NCI-H1417 (cell line): ENCODE results near the gene SPRED3.
"Not testable (repeated sequence)": the region's sequence is repeated elsewhere in the genome, so short reads cannot be mapped to it uniquely, and the experiment has no call there.

ENCODE experiments used
- DNase-seq, 3 experiments: peaks; one replicate each; lab custom pipeline; 2025; lab: John Stamatoyannopoulos, UW

SPRED3 gene

GRCh38 chr19:38388349-38389100, at the start of gene SPRED3:
Gene SPRED3, plus strand, starts transcription at chr19:38388697. Its CDS starts 1,606 bp downstream, at chr19:38390303.
- peak; percentile 78 to 90 (median 84) for DNase-seq

- peak in 1 of 3 experiments; percentile 2 for DNase-seq
Measured at GRCh38 chr19:38339011-38339410, 49.5 kb upstream of the SPRED3 start.

- no peak for DNase-seq
Measured at GRCh38 chr19:38340927-38341326, 47.6 kb upstream of the SPRED3 start.

GRCh38 chr19:38346837-38347236, 41.7 kb upstream of the SPRED3 start:
- DNase-seq, result no peak

GRCh38 chr19:38350883-38351282, 37.6 kb upstream of the SPRED3 start:
- no peak for DNase-seq

- no peak for DNase-seq
Measured at GRCh38 chr19:38351865-38352395, 36.6 kb upstream of the SPRED3 start.

GRCh38 chr19:38352611-38353010, 35.9 kb upstream of the SPRED3 start:
- DNase-seq, result no peak

- DNase-seq, result no peak
Measured at GRCh38 chr19:38355728-38356725, 32.5 kb upstream of the SPRED3 start.

- DNase-seq, result no peak
Measured at GRCh38 chr19:38358071-38358470, 30.4 kb upstream of the SPRED3 start.

GRCh38 chr19:38359242-38360021, 29.1 kb upstream of the SPRED3 start:
- DNase-seq, result no peak

- peak in 1 of 3 experiments; percentile 12 for DNase-seq
Measured at GRCh38 chr19:38360351-38360750, 28.1 kb upstream of the SPRED3 start.

- no peak for DNase-seq
Measured at GRCh38 chr19:38360839-38361631, 27.5 kb upstream of the SPRED3 start.

GRCh38 chr19:38361633-38362075, 26.8 kb upstream of the SPRED3 start:
- DNase-seq, result peak; percentile 73 to 78 (median 75)

- DNase-seq, result peak; percentile 76 to 80 (median 77)
Measured at GRCh38 chr19:38362076-38362945, 26.2 kb upstream of the SPRED3 start.

GRCh38 chr19:38362946-38363688, 25.4 kb upstream of the SPRED3 start:
- not testable (repeated sequence) for DNase-seq

- DNase-seq, result no peak
Measured at GRCh38 chr19:38367041-38367440, 21.5 kb upstream of the SPRED3 start.

GRCh38 chr19:38369584-38369983, 18.9 kb upstream of the SPRED3 start:
- DNase-seq, result no peak

- no peak for DNase-seq
Measured at GRCh38 chr19:38370299-38370698, 18.2 kb upstream of the SPRED3 start.

- DNase-seq, result no peak
Measured at GRCh38 chr19:38371081-38371480, 17.4 kb upstream of the SPRED3 start.
